A549 (cell line): ENCODE measurements around the gene PLA1A. TPM values are rescaled to one million over a fixed set of nuclear protein-coding genes. Genes with fewer than 3 reads are reported as not detected.

ENCODE experiments used
- ATAC-seq, 2 experiments: fragments of 200-7000 bp in 1 of 2; fragments of >200 bp in 1 of 2; cut with Nextera tagmentation in 1 of 2; cut with Tn5 transposase in 1 of 2; 3 replicates each; pipeline versions ENCODE4 v1.8.0 to v1.9.1; 2018 to 2020; ENCODE audit warnings: mild to moderate bottlenecking in 1 of 2, moderate library complexity in 1 of 2
- CTCF ChIA-PET: fragments of 300-600 bp; sonication (Branson Sonifier 250); formaldehyde crosslinking; extraction: SDS; loops from one replicate; lab custom pipeline; 2021; ENCODE audit warnings: antibody characterized with exemption, inconsistent platforms; lab: Yijun Ruan, JAX
- POLR2A ChIA-PET: fragments of 350-600 bp; formaldehyde crosslinking; extraction: SDS; loops from one replicate; lab custom pipeline; 2021; ENCODE audit warnings: antibody characterized with exemption, inconsistent platforms; lab: Yijun Ruan, JAX
- DNase-seq, 2 experiments: peaks; one replicate each; pipeline versions ENCODE4 v3.0.0 to v3.0.0-alpha.2; 2011 to 2016; ENCODE audit warnings: low read depth in 1 of 2, low spot score in 1 of 2
- FAIRE-seq: peaks from 2 replicates; lab custom pipeline; 2011; peaks lifted over from hg19 to GRCh38; lab: Jason Lieb, UNC
- H3K27ac ChIP-seq, 2 experiments: fragments of >200 bp; sonication (Bioruptor Twin); formaldehyde crosslinking; 3 replicates each; pipeline ENCODE4 v1.5.1; 2016 to 2017
- H3K4me1 ChIP-seq: fragments of >200 bp; sonication (Bioruptor Twin); formaldehyde crosslinking; 3 replicates; pipeline ENCODE4 v1.6.1; 2016
- H3K4me2 ChIP-seq: fragments of >200 bp; sonication (Bioruptor Twin); formaldehyde crosslinking; 3 replicates; pipeline ENCODE4 v1.6.1; 2016
- H3K4me3 ChIP-seq: fragments of >200 bp; sonication (Bioruptor Twin); formaldehyde crosslinking; 3 replicates; pipeline ENCODE4 v1.5.1; 2016
- H3K9me3 ChIP-seq: fragments of >200 bp; sonication (Bioruptor Twin); formaldehyde crosslinking; 3 replicates; pipeline ENCODE4 v1.6.1; 2016
- ATOH8 ChIP-seq: fragments of 250-450 bp; sonication (Bioruptor Pico); IDR thresholded peaks from 2 replicates; pipeline ENCODE4 v1.5.0; 2020; ENCODE audit warnings: low read depth, mild to moderate bottlenecking, moderate library complexity
- CEBPB ChIP-seq, 2 experiments: fragments of >200 bp in 1 of 2; sonication (Bioruptor Twin) in 1 of 2; formaldehyde crosslinking in 1 of 2; IDR thresholded peaks; 2 replicates each; pipeline ENCODE4 v1.6.1; 2012 to 2016
- CHD4 ChIP-seq: fragments of 200-600 bp; sonication (generic); IDR thresholded peaks from 2 replicates; pipeline ENCODE4 v1.6.1; 2016; ENCODE audit warnings: antibody characterized with exemption, mild to moderate bottlenecking, borderline replicate concordance
- CTCF ChIP-seq: fragments of >200 bp; sonication (Bioruptor Twin); formaldehyde crosslinking; IDR thresholded peaks from 3 replicates; pipeline ENCODE4 v1.5.1; 2016
- FOSB ChIP-seq: fragments of 250-450 bp; sonication (Bioruptor Pico); IDR thresholded peaks from 2 replicates; pipeline ENCODE4 v1.5.0; 2020; ENCODE audit warnings: mild to moderate bottlenecking, moderate library complexity
- FOXS1 ChIP-seq: fragments of 250-450 bp; sonication (Bioruptor Pico); IDR thresholded peaks from 2 replicates; pipeline ENCODE4 v1.5.0; 2020; ENCODE audit warnings: mild to moderate bottlenecking, moderate library complexity
- GATA3 ChIP-seq: IDR thresholded peaks from 2 replicates; pipeline ENCODE4 v1.6.1; 2012; ENCODE audit warnings: borderline replicate concordance
- HOXB13 ChIP-seq: fragments of 250-450 bp; sonication (Bioruptor Pico); IDR thresholded peaks from 2 replicates; pipeline ENCODE4 v1.5.0; 2020; ENCODE audit warnings: low read depth, mild to moderate bottlenecking, moderate library complexity
- HOXB5 ChIP-seq: fragments of 250-450 bp; sonication (Bioruptor Pico); IDR thresholded peaks from 2 replicates; pipeline ENCODE4 v1.5.0; 2020; ENCODE audit warnings: mild to moderate bottlenecking, moderate library complexity
- KDM1A ChIP-seq: fragments of 200-600 bp; sonication (generic); IDR thresholded peaks from 2 replicates; pipeline ENCODE4 v1.6.1; 2016; ENCODE audit warnings: low read depth, mild to moderate bottlenecking
- MYC ChIP-seq: IDR thresholded peaks from 2 replicates; pipeline ENCODE4 v1.6.1; 2012; ENCODE audit warnings: mild to moderate bottlenecking, inconsistent platforms, low read length, improper control_type of control experiment, borderline replicate concordance
- RCOR1 ChIP-seq: fragments of 150-350 bp; IDR thresholded peaks from 2 replicates; pipeline ENCODE4 v1.6.1; 2014; ENCODE audit warnings: antibody characterized with exemption, low read length, low read depth
- RFX5 ChIP-seq: fragments of 450-650 bp; IDR thresholded peaks from 2 replicates; pipeline ENCODE4 v1.7.1; 2014; ENCODE audit warnings: antibody characterized with exemption, mild to moderate bottlenecking, moderate library complexity
- SMC3 ChIP-seq: fragments of >200 bp; sonication (Bioruptor Twin); formaldehyde crosslinking; IDR thresholded peaks from 3 replicates; pipeline ENCODE4 v1.6.1; 2018; ENCODE audit warnings: inconsistent platforms
- TFCP2L1 ChIP-seq: fragments of 250-450 bp; sonication (Bioruptor Pico); IDR thresholded peaks from 2 replicates; pipeline ENCODE4 v1.5.0; 2021; ENCODE audit warnings: mild to moderate bottlenecking
- WGBS: methylation state at CpG from one replicate; pipeline ENCODE4 v1.1.6; 2017; ENCODE audit errors: missing lambda C conversion rate; 5-methylcytosine and 5-hydroxymethylcytosine counted together
- polyA plus RNA-seq, 4 experiments: library from polyadenylated mRNA; depleted of rRNA in 3 of 4; stranded (reverse); fragments of >200 nt; fragmentation: RNase III in 1 of 4; extraction: RNeasy Plus Mini Kit Qiagen cat#74134 plus additional on column Dnase treatment in 1 of 4; gene quantifications; 2 replicates in 3 of 4; 3 replicates in 1 of 4; pipeline ENCODE4 v1.2.3, GENCODE V29; 2011 to 2017
- TF ChIP-seq, protein P1 (sequence below): fragments of 250-450 bp; sonication (Bioruptor Pico); IDR thresholded peaks from 2 replicates; pipeline ENCODE4 v1.5.0; 2021; ENCODE audit warnings: mild to moderate bottlenecking, moderate library complexity, borderline replicate concordance

The PLA1A gene
- polyA plus RNA-seq, 2 of the 4 experiments (the other 2 are of a cell fraction), result 0.17 to 0.18 TPM

- TF ChIP-seq MYC, result no peak
- TF ChIP-seq SMC3, result no peak
- TF ChIP-seq HOXB5 (CRISPR knock-in tag), result no peak
- no peak for TF ChIP-seq TFCP2L1 (CRISPR knock-in tag)
- TF ChIP-seq RCOR1, result no peak
- WGBS, result 65% methylated on average over 4 of the region's 4 CpGs
- no peak overlapping the region for H3K27ac ChIP-seq
- peaks cover 8% of the 10 kb centered on the region for H3K4me1 ChIP-seq
- H3K9me3 ChIP-seq, result no peaks in the 10 kb centered on the region
- no peak overlapping the region for H3K4me3 ChIP-seq
- ChIA-PET POLR2A (no interaction called here), CTCF (interaction anchor here (1.9 kb wide), 1 partner anchor 18 kb away, joined by 10 read pairs; no protein-coding TSS in a partner anchor)
- FAIRE-seq, result no peak
- no peak; a peak in 1 of 6 replicates for ATAC-seq
- no peak for DNase-seq
- no peak overlapping the region for H3K4me2 ChIP-seq
Measured at GRCh38 chr3:119664370-119664769, 66.7 kb downstream of the PLA1A start.

GRCh38 chr3:119664850-119665379, 67.2 kb downstream of the PLA1A start:
- peak in 1 of 2 experiments; percentile 30; a peak in 1 of 6 replicates for ATAC-seq
- no peaks in the 10 kb centered on the region for H3K9me3 ChIP-seq
- H3K4me2 ChIP-seq, result no peak overlapping the region
- no peak for TF ChIP-seq CEBPB (IDR thresholded peaks at IDR 0.05)
- TF ChIP-seq, all 56 proteins: peak for 0
- WGBS, result 90% methylated on average over 4 of the region's 4 CpGs
- POLR2A ChIA-PET, result no interaction called here
- Histone ChIP-seq H3K4me1 (peaks cover 9% of the 10 kb centered on the region), H3K27ac (no peak overlapping the region), H3K4me3 (no peak overlapping the region)
- FAIRE-seq, result no peak
- CTCF ChIA-PET, result interaction anchor here (1.9 kb wide), 1 partner anchor 17 kb away, joined by 10 read pairs; no protein-coding TSS in a partner anchor
- DNase-seq, result peak in 1 of 2 experiments; percentile 21

DNA sequence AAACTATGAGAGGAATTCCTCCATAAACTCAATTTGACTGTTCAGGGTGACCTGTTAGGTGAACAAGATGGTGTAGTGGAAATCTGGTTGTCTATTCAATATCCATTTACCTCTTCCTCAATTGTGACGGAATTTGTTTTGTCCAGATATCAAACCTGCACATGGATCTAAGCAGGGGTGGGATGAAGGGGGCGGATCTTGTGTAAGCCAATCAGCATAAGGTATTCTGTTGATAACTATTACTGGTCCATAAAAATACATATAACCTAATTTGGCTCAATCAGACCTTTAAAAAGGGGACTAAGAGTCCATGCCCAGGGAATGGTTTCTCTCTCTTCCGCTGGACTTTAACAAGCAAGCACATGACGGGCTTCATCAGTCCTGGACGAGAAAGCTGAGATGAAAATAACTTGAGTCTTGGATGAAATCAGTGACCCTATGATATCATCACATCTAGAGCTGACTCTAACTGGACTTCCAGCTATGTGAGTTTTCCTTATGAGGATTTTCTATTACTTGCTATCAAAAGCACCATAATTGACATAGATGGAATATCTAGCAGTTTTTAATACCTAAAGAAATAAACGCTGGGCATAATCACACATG, 68.4 kb downstream of the PLA1A start:
- WGBS, result 94% methylated on average over 6 of the region's 6 CpGs
- POLR2A ChIA-PET, result no interaction called here
- FAIRE-seq, result no peak

GRCh38 chr3:119669906-119670570, 72.4 kb downstream of the PLA1A start:
- Histone ChIP-seq H3K4me3 (no peak overlapping the region), H3K4me2 (no peak overlapping the region), H3K4me1 (0 out of 3 replicates have a peak, but pooled peaks cover 6% of the 10 kb centered on the region), H3K9me3 (no peaks in the 10 kb centered on the region), H3K27ac (no peak overlapping the region)
- no peak for FAIRE-seq
- DNase-seq, result no peak
- CTCF ChIA-PET, result no interaction called here
- TF ChIP-seq FOXS1 (CRISPR knock-in tag) (no peak), GATA3 (no peak), FOSB (CRISPR knock-in tag) (no peak), CTCF (no peak), RFX5 (no peak), ATOH8 (CRISPR knock-in tag) (no peak), TFCP2L1 (CRISPR knock-in tag) (no peak), CHD4 (no peak)
- POLR2A ChIA-PET, result no interaction called here
- ATAC-seq, result no peak
- WGBS, result 93% methylated on average over 5 of the region's 5 CpGs

More for the DNA sequence above, 68.4 kb downstream of the PLA1A start:
- Histone ChIP-seq H3K4me3 (no peak overlapping the region), H3K9me3 (no peaks in the 10 kb centered on the region), H3K4me1 (peaks cover 14% of the 10 kb centered on the region)
- CTCF ChIA-PET, result interaction anchor here (0.6 to 1.3 kb wide), 3 partner anchors 43 to 77 kb away, joined by 3 to 6 read pairs (median 3); no protein-coding TSS in a partner anchor
- no peak for ATAC-seq
- no peak for TF ChIP-seq HOXB13 (CRISPR knock-in tag)
- TF ChIP-seq FOXS1 (CRISPR knock-in tag), result no peak
- TF ChIP-seq, protein P1, sequence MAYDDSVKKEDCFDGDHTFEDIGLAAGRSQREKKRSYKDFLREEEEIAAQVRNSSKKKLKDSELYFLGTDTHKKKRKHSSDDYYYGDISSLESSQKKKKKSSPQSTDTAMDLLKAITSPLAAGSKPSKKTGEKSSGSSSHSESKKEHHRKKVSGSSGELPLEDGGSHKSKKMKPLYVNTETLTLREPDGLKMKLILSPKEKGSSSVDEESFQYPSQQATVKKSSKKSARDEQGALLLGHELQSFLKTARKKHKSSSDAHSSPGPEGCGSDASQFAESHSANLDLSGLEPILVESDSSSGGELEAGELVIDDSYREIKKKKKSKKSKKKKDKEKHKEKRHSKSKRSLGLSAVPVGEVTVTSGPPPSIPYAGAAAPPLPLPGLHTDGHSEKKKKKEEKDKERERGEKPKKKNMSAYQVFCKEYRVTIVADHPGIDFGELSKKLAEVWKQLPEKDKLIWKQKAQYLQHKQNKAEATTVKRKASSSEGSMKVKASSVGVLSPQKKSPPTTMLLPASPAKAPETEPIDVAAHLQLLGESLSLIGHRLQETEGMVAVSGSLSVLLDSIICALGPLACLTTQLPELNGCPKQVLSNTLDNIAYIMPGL (CRISPR knock-in tag), result no peak
- TF ChIP-seq SMC3, result no peak
- TF ChIP-seq KDM1A, result no peak
- TF ChIP-seq, all 56 proteins: peak for 0
- no peak overlapping the region for H3K4me2 ChIP-seq
- no peak overlapping the region for H3K27ac ChIP-seq
- no peak for DNase-seq
